PFSK-1 (cell line): ENCODE results near the gene ZNF497.

Experiments used
- FOXP2 ChIP-seq: optimal IDR thresholded peaks from 2 replicates; pipeline ENCODE3; 2011; ENCODE audit warnings: borderline replicate concordance, control low read depth, inconsistent platforms; ENCODE audit not compliant: insufficient read depth; ENCODE audit errors: extremely low read length, extremely low read depth
- POLR2AphosphoS5 ChIP-seq: IDR thresholded peaks from 2 replicates; pipeline ENCODE4 v1.6.1; 2012; ENCODE audit warnings: low read depth, mild to moderate bottlenecking, control low read depth, low read length, moderate library complexity
- SIN3A ChIP-seq: IDR thresholded peaks from 2 replicates; pipeline ENCODE4 v1.6.1; 2012; ENCODE audit warnings: mild to moderate bottlenecking, low read length, moderate library complexity, borderline replicate concordance; ENCODE audit not compliant: insufficient read depth
- TAF1 ChIP-seq: IDR thresholded peaks from 2 replicates; pipeline ENCODE4 v1.6.1; 2012; ENCODE audit warnings: low read length, control low read depth, borderline replicate concordance; ENCODE audit not compliant: insufficient read depth
- TF ChIP-seq, protein P1 (sequence below), 2 experiments: IDR thresholded peaks; 2 replicates each; pipeline versions ENCODE4 v1.6.1 to v1.8.0; 2011 to 2012; ENCODE audit warnings: low read depth in 2 of 2, low read length in 2 of 2, control low read depth in 1 of 2, inconsistent platforms in 1 of 2, mild to moderate bottlenecking in 1 of 2, moderate library complexity in 1 of 2; ENCODE audit not compliant: insufficient read depth in 1 of 2

ZNF497 gene

GRCh38 chr19:58352760-58353671 is 9.5 kb downstream of the ZNF497 start, which contains the start of gene A1BG:
TSS of gene A1BG (minus strand) at chr19:58353492. CDS start at chr19:58353437, 55 bp downstream.
- TF ChIP-seq, protein P1, sequence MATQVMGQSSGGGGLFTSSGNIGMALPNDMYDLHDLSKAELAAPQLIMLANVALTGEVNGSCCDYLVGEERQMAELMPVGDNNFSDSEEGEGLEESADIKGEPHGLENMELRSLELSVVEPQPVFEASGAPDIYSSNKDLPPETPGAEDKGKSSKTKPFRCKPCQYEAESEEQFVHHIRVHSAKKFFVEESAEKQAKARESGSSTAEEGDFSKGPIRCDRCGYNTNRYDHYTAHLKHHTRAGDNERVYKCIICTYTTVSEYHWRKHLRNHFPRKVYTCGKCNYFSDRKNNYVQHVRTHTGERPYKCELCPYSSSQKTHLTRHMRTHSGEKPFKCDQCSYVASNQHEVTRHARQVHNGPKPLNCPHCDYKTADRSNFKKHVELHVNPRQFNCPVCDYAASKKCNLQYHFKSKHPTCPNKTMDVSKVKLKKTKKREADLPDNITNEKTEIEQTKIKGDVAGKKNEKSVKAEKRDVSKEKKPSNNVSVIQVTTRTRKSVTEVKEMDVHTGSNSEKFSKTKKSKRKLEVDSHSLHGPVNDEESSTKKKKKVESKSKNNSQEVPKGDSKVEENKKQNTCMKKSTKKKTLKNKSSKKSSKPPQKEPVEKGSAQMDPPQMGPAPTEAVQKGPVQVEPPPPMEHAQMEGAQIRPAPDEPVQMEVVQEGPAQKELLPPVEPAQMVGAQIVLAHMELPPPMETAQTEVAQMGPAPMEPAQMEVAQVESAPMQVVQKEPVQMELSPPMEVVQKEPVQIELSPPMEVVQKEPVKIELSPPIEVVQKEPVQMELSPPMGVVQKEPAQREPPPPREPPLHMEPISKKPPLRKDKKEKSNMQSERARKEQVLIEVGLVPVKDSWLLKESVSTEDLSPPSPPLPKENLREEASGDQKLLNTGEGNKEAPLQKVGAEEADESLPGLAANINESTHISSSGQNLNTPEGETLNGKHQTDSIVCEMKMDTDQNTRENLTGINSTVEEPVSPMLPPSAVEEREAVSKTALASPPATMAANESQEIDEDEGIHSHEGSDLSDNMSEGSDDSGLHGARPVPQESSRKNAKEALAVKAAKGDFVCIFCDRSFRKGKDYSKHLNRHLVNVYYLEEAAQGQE (IDR thresholded peaks at IDR 0.05; ENCODE audit: insufficient read depth in 1 of 2, low read depth in 2 of 2, low read length in 2 of 2) = no peak
- TF ChIP-seq SIN3A (no peak), POLR2AphosphoS5 (no peak), TAF1 (no peak), FOXP2 (no peak)

DNA sequence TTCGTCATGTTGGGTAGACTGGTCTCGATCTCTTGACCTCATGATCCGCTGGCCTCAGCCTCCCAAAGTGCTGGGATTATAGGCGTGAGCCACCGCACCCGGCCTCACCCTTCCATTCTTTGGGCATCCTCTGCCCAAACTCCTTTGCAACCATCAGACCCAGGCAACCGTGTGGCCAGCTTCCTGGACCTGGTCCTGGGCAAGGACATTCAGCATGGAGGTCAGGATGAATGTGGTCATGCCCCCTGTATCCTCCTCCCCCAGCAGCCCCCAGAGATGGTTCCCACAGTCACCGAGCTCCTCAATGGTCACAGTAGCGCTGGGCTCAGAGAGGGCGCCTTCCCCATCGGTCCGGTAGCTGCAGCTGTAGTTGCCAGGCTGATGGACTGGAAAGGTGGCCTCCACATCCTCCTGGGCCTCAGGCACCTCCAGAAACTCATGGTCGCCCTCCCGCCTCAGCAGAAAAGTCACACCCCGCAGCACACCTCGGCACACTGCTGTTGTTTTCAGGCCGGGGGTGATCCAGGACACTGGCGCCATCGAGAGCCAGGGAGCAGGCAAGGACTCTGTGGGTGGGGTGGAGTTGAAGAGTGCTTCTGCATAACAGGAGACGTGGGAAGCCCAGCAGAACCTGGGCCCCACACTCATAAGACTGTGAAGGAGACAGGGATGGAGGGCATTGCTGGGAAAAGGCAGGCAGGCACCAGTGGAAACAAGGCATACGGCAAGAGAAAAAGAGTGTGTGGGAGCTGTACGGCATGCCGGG is 10.4 kb downstream of the ZNF497 start:
- TF ChIP-seq FOXP2 (no peak), POLR2AphosphoS5 (no peak)
- TF ChIP-seq, protein P1 (IDR thresholded peaks at IDR 0.05; ENCODE audit: insufficient read depth in 1 of 2, low read depth in 2 of 2, low read length in 2 of 2) = no peak

GRCh38 chr19:58351558-58351878 is 11.0 kb downstream of the ZNF497 start:
- TF ChIP-seq, protein P1 (IDR thresholded peaks at IDR 0.05; ENCODE audit: insufficient read depth in 1 of 2, low read depth in 2 of 2, low read length in 2 of 2) = no peak
- no peak for TF ChIP-seq POLR2AphosphoS5
- no peak for TF ChIP-seq SIN3A
- TF ChIP-seq FOXP2 = no peak
- TF ChIP-seq TAF1 = no peak

DNA sequence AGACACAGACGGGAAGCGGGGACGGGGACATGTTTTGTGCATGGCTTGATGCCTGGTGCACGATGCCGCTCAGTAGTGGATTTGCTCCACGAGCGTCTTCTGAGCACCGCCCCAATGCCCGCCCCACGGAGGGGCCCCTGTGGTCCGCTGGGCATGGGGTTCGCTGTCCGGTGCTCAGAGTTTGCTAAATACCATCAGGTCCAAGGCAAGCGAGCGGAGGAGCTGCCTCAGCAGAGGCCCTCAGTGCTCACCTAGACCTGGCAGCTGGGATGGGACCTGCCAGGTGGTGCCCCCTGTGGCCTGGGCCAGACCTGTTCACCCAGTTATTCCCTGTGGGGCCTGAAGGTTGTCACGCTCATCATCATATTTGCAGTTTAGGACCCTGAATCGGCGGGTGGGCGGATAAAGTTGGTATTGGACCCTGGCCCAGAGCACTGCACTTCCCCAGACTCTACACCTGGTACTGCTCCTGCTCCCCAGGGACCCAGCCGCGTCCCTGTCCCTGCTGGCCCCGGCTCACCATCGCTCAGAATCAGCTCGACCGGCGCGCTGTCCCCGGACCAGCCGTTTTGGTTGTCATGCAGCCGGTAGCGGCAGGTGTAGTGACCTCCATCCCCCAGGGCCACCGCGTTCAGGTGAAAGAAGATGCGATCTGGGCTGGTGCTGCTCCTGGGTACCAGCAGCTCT is 11.5 kb downstream of the ZNF497 start:
- no peak for TF ChIP-seq TAF1
- TF ChIP-seq FOXP2 = no peak
- TF ChIP-seq, protein P1 (IDR thresholded peaks at IDR 0.05; ENCODE audit: insufficient read depth in 1 of 2, low read depth in 2 of 2, low read length in 2 of 2) = no peak
- no peak for TF ChIP-seq SIN3A
- TF ChIP-seq POLR2AphosphoS5 = no peak
